NCI-H510A (cell line): ENCODE results near the gene DPY19L3.

Source experiments
- DNase-seq: peaks from one replicate; lab custom pipeline; 2025; lab: John Stamatoyannopoulos, UW

The DPY19L3 gene

GRCh38 chr19:32519023-32519422 is 113.5 kb downstream of the DPY19L3 start:
- DNase-seq, result no peak

- no peak for DNase-seq
Observed at GRCh38 chr19:32522967-32523366, 117.4 kb downstream of the DPY19L3 start.

- no peak for DNase-seq
Observed at GRCh38 chr19:32526895-32527294, 121.3 kb downstream of the DPY19L3 start.

- DNase-seq, result no peak
Observed at GRCh38 chr19:32530773-32531172, 125.2 kb downstream of the DPY19L3 start.

GRCh38 chr19:32532233-32532632 is 126.7 kb downstream of the DPY19L3 start:
- DNase-seq, result no peak
